HL-60/S4 (cell line): Measurements from ENCODE around the gene TOPBP1.
"Not testable (repeated sequence)": the region's sequence is repeated elsewhere in the genome, so short reads cannot be mapped to it uniquely, and the experiment has no call there.

Experiments
- in situ Hi-C: fragments of 300-500 bp; cut with MboI; formaldehyde crosslinking; loops from 2 replicates; pipeline ENCODE4 v1.14.3; 2022; ENCODE audit warnings: low sequenced_read_pairs

The TOPBP1 gene

DNA sequence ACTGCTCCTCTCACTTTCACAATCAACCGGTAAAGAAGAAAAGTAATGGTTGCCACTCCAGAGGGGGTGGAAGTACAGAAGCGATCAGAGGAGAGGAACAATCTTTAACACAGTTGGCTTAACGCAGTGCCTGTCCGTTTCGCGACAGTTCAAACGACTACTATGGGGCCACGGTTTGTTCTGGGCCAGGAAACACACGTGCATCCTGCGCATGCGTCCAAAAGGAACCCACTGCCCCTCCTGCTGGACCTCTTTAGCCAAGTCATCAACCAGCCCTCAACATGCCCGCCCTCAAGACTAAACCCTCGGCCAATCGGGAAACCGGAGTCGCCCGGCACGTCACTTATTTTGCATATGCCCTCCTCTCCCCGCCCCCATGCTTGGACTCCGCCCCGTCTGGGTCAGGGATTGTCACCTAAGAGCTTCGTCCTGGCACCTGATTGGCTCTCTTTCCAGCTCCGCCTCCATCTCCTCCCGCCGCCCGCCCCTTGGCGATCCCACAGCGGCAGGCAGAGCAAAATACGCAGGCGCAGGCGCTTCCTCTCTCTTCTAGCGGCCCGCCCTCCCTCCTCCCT lies 88.6 kb downstream of the TOPBP1 start:
- in situ Hi-C loops: no loop called here

DNA sequence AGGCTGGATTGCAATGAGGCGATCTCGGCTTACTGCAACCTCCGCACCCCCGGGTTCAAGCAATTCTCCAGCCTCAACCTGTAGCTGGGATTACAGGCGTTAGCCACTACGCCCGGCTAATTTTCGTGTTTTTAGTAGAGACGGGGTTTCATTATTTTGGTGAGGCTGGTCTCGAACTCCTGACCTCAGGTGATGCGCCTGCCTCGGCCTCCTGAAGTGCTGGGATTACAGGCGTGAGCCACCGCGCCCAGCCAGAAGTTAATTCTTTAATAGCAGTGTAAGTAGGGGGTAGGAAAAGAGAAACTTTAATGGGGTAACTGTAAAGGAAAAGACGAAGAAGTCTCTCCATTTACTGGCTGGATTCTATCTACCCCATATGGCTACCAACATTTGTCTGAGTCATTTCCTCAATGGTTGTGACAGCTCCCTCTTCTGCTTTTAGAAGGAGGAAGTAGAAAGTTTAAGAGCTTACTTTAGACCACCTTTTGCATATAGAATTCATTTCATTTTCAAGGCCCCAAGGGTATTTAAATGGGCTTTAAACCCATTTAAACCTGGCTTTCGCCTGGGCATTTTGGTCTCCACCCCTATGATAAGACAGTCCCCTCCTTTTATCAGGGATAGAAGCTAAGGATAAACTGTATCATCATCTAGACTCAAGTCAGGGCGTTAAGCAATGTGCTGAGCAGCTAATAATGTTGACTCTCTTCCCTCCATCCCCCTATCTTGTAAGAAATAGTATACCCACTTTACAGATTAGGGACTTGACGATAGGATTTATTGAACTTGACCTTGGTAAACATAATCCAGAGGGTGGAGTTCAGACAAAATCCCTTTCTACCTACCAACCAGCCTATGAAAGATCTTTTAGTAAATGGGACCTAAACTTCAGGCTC lies 89.3 kb downstream of the TOPBP1 start:
- in situ Hi-C loops: no loop called here

DNA sequence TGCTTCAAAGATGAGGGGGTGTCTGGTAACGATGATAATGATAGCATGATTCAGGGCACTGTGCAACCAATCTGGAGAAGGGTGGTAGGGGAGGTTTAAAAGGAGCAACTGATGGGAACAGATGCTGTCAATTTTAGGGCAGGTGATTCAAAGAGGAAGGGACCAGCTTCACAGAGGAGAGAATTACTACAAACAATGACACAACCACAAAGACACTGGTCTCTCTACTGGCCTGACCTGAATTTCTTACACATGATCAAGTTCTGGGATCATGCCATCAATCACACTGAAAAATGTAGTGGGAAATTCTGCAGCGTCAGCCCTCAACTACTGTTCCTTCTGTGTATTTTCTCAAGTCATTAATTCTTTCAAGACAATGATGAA lies 90.8 kb downstream of the TOPBP1 start:
- in situ Hi-C loops: no loop called here

DNA sequence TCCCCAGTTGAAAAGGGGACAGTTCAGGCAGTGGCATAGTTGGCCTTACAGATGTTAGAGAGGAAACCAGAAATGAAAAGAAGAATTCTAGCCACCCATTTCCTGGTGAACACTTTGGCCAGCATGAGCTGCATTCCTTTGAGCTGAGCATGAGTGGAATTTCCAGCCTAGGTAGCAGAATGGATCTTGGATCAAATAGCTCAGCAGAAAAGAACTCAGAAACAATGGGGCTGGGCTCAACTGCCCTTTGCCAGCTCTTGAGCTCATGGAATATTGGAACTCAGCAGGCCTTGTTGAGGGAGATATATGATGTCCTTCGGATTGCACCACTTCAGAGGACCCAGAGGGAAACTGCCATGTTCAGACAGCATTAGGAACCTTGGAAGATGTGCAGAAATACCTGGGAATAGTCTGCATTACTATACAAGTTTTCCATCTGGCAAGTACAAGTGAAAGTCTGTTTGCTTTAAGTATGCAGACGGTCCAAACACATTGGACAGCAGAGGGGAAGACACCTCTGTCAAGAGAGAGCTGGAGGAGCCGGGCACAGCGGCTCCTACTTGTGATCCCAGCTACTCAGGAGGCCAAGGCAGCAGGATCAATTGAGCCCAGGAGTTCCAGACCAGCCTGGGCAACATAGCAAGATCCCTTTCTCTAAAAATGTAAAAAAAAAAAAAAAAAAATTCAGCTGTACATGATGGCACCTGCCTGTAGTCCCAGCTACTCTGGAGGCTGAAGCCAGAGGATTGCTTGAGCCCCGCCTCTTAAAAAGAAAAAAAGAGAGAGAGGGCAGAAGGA lies 91.4 kb downstream of the TOPBP1 start:
- in situ Hi-C loops: no loop called here

DNA sequence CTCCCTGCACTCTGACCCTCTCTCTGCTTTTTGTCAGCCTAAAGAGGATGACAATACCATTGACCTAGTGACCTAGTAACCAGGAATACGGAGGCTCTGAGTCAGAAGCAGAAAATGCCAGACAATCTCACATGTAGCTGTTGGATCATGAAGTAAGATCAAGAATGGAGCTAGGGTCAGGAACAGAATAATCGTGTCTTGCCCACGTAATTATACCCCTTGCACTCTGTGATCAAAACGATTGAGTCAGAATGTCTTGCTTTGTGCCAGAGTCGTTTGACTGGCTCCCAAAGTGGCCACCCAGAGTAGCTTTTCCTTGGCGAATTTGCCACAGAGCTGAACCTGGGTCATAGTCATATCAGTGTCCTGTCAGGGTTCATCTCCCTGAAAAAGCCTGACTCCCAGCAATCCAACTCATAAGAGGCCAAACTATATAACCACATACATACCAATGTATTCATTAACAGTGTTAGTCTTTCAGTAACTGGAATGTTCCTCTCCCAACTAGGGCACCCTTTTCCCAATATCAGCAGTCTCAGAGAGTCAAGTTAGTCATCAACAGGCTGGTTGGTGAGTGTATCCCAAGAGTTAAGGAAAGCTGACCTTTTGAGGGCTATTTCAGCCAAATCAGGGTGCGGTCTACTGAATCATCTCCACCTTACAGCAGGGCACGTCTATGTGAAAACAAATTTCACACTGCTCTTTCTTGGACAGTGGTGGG lies 93.3 kb downstream of the TOPBP1 start:
- in situ Hi-C loops: no loop called here

DNA sequence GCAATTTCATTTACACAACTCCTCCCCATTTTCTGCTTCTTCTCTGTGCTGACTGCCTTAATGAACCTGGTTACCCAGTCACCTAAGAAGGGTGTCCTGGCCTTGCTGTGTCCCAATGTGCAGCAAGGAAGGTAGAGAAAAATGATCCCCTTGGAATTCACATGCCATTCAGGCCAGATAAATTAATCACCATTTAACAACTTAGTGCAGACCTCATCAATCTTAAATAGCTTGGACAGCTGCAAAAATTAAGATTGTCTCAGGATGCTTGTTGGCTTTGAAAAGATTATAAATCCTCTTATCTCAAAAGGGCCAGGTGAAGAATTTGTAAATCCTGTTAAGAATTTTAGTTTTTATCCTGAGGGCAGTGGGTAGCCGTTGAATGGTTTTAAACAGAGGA lies 97.9 kb downstream of the TOPBP1 start:
- in situ Hi-C loops: no loop called here

DNA sequence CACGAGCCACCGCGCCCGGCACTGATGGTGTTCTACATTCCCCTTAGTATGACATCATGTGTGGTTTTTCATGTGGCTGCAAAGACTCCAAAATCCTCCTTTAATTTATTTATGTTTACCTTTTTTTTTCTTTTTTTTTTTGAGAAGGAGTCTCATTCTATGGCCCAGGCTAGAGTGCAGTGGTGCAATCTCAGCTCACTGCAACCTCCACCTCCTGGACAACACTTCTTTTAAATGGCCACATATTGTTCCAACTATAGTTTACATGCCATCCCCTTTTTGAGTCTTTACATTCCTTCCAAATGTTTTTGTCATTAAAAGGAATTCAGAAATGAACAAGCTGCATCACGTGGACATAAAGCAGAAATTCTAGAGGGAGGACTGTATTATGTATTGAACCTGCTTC lies 98.6 kb downstream of the TOPBP1 start:
- in situ Hi-C loops: no loop called here

DNA sequence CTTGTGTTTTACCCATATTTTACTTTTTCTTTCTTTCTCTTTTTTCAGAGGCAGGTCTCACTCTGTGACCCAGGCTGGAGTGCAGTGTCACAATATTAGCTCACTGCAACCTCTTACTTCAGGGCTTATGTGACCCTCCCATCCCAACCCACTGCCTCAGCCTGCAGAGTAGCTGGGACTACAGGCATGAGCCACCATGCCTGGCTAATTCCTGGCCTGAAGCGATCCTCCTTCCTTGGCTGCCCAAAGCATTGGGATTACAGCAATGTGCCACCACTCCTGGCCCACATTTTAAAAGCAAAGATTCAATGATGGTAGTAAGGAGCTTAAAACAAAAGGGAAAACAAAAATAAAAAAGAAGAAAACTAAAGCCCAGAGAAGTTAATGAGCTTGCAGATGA lies 99.4 kb downstream of the TOPBP1 start:
- in situ Hi-C loops: no loop called here

DNA sequence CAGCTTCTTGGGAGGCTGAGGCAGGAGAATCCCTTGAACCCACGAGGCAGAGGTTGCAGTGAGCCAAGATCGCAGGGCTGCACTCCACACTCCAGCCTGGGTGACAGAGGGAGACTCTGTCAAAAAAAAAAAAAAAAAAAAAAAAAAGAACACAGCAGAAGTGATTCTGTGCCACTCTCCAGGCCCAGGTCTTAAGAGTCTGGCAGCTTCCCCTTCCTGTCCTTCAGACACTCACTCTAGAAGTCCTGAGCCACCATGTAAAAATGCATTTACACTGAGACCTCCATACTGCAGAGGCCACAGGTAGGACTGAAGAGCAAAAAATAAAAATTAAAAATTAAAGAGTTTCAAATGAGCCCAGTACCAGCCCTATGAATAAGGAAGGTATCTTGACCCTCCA lies 100.1 kb downstream of the TOPBP1 start:
- in situ Hi-C loops: no loop called here

DNA sequence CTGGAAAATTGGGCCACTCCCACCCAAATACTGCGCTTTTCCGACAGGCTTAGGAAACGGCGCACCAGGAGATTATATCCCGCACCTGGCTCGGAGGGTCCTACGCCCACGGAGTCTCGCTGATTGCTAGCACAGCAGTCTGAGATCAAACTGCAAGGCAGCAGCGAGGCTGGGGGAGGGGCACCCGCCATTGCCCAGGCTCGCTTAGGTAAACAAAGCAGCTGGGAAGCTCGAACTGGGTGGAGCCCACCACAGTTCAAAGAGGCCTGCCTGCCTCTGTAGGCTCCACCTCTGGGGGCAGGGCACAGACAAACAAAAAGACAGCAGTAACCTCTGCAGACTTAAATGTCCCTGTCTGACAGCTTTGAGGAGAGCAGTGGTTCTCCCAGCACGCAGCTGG lies 110.2 kb downstream of the TOPBP1 start:
- in situ Hi-C loops: not testable (repeated sequence)
